Measurements from ENCODE around the gene RECK.

- no peak for TF ChIP-seq CTCF (IDR thresholded peaks at IDR 0.05)
- no peak for TF ChIP-seq POLR2A (IDR thresholded peaks at IDR 0.05)
- TF ChIP-seq POLR2AphosphoS5 (IDR thresholded peaks at IDR 0.05) = no peak
Measured at GRCh38 chr9:36121971-36122370, 85.3 kb downstream of the RECK start.

Data from breast epithelium (tissue), 3 donors.